PFSK-1 (cell line): ENCODE measurements around the gene PCDHA11.

ENCODE experiments used
- FOXP2 ChIP-seq: optimal IDR thresholded peaks from 2 replicates; pipeline ENCODE3; 2011; ENCODE audit warnings: borderline replicate concordance, control low read depth, inconsistent platforms; ENCODE audit not compliant: insufficient read depth; ENCODE audit errors: extremely low read length, extremely low read depth
- POLR2AphosphoS5 ChIP-seq: IDR thresholded peaks from 2 replicates; pipeline ENCODE4 v1.6.1; 2012; ENCODE audit warnings: low read depth, mild to moderate bottlenecking, control low read depth, low read length, moderate library complexity
- SIN3A ChIP-seq: IDR thresholded peaks from 2 replicates; pipeline ENCODE4 v1.6.1; 2012; ENCODE audit warnings: mild to moderate bottlenecking, low read length, moderate library complexity, borderline replicate concordance; ENCODE audit not compliant: insufficient read depth
- TAF1 ChIP-seq: IDR thresholded peaks from 2 replicates; pipeline ENCODE4 v1.6.1; 2012; ENCODE audit warnings: low read length, control low read depth, borderline replicate concordance; ENCODE audit not compliant: insufficient read depth
- TF ChIP-seq, protein P1 (sequence below), 2 experiments: IDR thresholded peaks; 2 replicates each; pipeline versions ENCODE4 v1.6.1 to v1.8.0; 2011 to 2012; ENCODE audit warnings: low read depth in 2 of 2, low read length in 2 of 2, control low read depth in 1 of 2, inconsistent platforms in 1 of 2, mild to moderate bottlenecking in 1 of 2, moderate library complexity in 1 of 2; ENCODE audit not compliant: insufficient read depth in 1 of 2

The PCDHA11 gene

GRCh38 chr5:140857987-140858240, 10.8 kb upstream of the PCDHA11 start:
- no peak for TF ChIP-seq FOXP2
- TF ChIP-seq, protein P1, sequence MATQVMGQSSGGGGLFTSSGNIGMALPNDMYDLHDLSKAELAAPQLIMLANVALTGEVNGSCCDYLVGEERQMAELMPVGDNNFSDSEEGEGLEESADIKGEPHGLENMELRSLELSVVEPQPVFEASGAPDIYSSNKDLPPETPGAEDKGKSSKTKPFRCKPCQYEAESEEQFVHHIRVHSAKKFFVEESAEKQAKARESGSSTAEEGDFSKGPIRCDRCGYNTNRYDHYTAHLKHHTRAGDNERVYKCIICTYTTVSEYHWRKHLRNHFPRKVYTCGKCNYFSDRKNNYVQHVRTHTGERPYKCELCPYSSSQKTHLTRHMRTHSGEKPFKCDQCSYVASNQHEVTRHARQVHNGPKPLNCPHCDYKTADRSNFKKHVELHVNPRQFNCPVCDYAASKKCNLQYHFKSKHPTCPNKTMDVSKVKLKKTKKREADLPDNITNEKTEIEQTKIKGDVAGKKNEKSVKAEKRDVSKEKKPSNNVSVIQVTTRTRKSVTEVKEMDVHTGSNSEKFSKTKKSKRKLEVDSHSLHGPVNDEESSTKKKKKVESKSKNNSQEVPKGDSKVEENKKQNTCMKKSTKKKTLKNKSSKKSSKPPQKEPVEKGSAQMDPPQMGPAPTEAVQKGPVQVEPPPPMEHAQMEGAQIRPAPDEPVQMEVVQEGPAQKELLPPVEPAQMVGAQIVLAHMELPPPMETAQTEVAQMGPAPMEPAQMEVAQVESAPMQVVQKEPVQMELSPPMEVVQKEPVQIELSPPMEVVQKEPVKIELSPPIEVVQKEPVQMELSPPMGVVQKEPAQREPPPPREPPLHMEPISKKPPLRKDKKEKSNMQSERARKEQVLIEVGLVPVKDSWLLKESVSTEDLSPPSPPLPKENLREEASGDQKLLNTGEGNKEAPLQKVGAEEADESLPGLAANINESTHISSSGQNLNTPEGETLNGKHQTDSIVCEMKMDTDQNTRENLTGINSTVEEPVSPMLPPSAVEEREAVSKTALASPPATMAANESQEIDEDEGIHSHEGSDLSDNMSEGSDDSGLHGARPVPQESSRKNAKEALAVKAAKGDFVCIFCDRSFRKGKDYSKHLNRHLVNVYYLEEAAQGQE (IDR thresholded peaks at IDR 0.05; ENCODE audit: insufficient read depth in 1 of 2, low read depth in 2 of 2, low read length in 2 of 2) = no peak
- no peak for TF ChIP-seq TAF1
- TF ChIP-seq POLR2AphosphoS5 = no peak
- TF ChIP-seq SIN3A = no peak

GRCh38 chr5:140862441-140863295, 6.1 kb upstream of the PCDHA11 start:
- TF ChIP-seq, protein P1 (IDR thresholded peaks at IDR 0.05; ENCODE audit: insufficient read depth in 1 of 2, low read depth in 2 of 2, low read length in 2 of 2) = no peak
- no peak for TF ChIP-seq POLR2AphosphoS5
- no peak for TF ChIP-seq TAF1
- TF ChIP-seq SIN3A = no peak
- no peak for TF ChIP-seq FOXP2

DNA sequence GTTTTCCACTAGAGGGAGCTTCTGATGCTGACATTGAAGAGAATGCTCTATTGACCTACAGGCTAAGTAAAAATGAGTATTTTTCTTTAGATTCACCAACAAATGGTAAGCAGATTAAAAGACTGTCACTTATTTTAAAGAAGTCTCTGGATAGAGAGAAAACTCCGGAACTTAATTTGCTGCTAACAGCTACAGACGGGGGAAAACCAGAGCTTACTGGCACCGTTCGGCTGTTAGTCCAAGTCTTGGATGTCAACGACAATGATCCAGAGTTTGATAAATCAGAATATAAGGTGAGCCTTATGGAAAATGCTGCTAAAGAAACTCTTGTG, 764 bp downstream of the PCDHA11 start:
- TF ChIP-seq TAF1 (no peak), POLR2AphosphoS5 (no peak), SIN3A (no peak), FOXP2 (no peak)
- TF ChIP-seq, protein P1 (IDR thresholded peaks at IDR 0.05; ENCODE audit: insufficient read depth in 1 of 2, low read depth in 2 of 2, low read length in 2 of 2) = no peak

DNA sequence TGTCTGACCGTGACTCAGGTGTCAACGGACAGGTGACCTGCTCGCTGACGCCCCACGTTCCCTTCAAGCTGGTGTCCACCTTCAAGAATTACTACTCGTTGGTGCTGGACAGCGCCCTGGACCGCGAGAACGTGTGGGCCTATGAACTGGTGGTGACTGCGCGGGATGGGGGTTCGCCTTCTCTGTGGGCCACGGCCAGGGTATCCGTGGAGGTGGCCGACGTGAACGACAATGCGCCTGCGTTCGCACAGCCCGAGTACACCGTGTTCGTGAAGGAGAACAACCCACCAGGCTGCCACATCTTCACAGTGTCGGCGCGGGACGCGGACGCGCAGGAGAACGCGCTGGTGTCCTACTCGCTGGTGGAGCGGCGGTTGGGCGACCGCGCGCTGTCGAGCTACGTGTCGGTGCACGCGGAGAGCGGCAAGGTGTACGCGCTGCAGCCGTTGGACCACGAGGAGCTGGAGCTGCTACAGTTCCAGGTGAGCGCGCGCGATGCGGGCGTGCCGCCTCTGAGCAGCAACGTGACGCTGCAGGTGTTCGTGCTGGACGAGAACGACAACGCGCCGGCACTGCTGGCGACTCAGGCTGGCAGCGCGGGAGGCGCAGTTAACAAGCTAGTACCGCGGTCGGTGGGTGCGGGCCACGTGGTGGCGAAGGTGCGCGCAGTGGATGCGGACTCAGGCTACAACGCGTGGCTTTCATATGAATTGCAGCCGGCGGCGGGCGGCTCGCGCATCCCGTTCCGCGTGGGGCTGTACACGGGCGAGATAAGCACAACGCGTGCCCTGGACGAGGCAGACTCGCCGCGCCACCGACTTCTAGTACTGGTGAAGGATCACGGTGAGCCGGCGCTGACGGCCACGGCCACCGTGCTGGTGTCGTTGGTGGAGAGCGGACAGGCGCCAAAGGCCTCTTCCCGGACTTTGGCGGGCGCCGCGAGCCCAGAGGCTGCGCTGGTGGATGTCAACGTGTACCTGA, 1.8 kb downstream of the PCDHA11 start:
- TF ChIP-seq, protein P1 (IDR thresholded peaks at IDR 0.05; ENCODE audit: insufficient read depth in 1 of 2, low read depth in 2 of 2, low read length in 2 of 2) = 0 out of 4 replicates have a peak, but pooled peaks of 1 of the 2 experiments have one; percentile 66
- TF ChIP-seq POLR2AphosphoS5 (no peak), FOXP2 (no peak)
